GM23338 (cell line): ENCODE measurements around the gene SLC25A6. TPM values are rescaled to one million over a fixed set of nuclear protein-coding genes. Genes with fewer than 3 reads are reported as not detected.

Source experiments
- ATAC-seq: fragments of 200-7000 bp; cut with Tn5 transposase; 3 replicates; pipeline ENCODE4 v1.9.1; 2020
- DNase-seq: peaks from one replicate; pipeline ENCODE4 v3.0.0-alpha.2; 2015; ENCODE audit warnings: low spot score
- H2AFZ ChIP-seq: fragments of 200-600 bp; sonication (generic); 2 replicates; pipeline ENCODE4 v1.8.0; 2016; ENCODE audit warnings: antibody characterized with exemption, mild to moderate bottlenecking, moderate library complexity
- H3F3A ChIP-seq: fragments of 200-600 bp; sonication (generic); replicated peaks from 2 replicates; pipeline ENCODE4 v1.8.0; 2017; ENCODE audit warnings: antibody characterized with exemption, mixed run types, low read depth
- H3K27ac ChIP-seq: fragments of 200-600 bp; sonication (generic); 2 replicates; pipeline ENCODE4 v1.6.1; 2016; ENCODE audit warnings: low read depth
- H3K27me3 ChIP-seq: fragments of 200-600 bp; sonication (generic); 2 replicates; pipeline ENCODE4 v1.8.0; 2016; ENCODE audit warnings: mild to moderate bottlenecking, mixed run types, moderate library complexity; ENCODE audit not compliant: insufficient read depth
- H3K36me3 ChIP-seq: fragments of 200-600 bp; sonication (generic); 2 replicates; pipeline ENCODE4 v1.8.0; 2016; ENCODE audit warnings: mild to moderate bottlenecking; ENCODE audit not compliant: insufficient read depth
- H3K4me1 ChIP-seq: fragments of 200-600 bp; sonication (generic); 2 replicates; pipeline ENCODE4 v1.8.0; 2016; ENCODE audit warnings: mild to moderate bottlenecking, moderate library complexity; ENCODE audit not compliant: insufficient read depth
- H3K4me2 ChIP-seq: fragments of 200-600 bp; sonication (generic); 2 replicates; pipeline ENCODE4 v1.7.1; 2017; ENCODE audit warnings: mixed run types
- H3K4me3 ChIP-seq: fragments of 200-600 bp; sonication (generic); 2 replicates; pipeline ENCODE4 v1.6.1; 2016; ENCODE audit warnings: mixed run types
- H3K79me2 ChIP-seq: fragments of 200-600 bp; sonication (generic); replicated peaks from 2 replicates; pipeline ENCODE4 v1.8.0; 2017; ENCODE audit warnings: mild to moderate bottlenecking; ENCODE audit not compliant: insufficient read depth
- H3K9me2 ChIP-seq: fragments of 200-600 bp; sonication (generic); 2 replicates; pipeline ENCODE4 v1.8.0; 2017; ENCODE audit not compliant: insufficient read depth
- H4K20me1 ChIP-seq: fragments of 200-600 bp; sonication (generic); replicated peaks from 2 replicates; pipeline ENCODE4 v1.8.0; 2017; ENCODE audit warnings: mild to moderate bottlenecking; ENCODE audit not compliant: insufficient read depth
- H3K27ac Mint-ChIP-seq: 2 replicates; pipeline ENCODE4 v1.8.0; 2020; ENCODE audit warnings: inconsistent platforms, mild to moderate bottlenecking, moderate library complexity, mixed read lengths
- H3K27me3 Mint-ChIP-seq: 3 replicates; pipeline ENCODE4 v1.8.0; 2022; ENCODE audit warnings: low read depth, mild to moderate bottlenecking, moderate library complexity, mixed read lengths, inconsistent platforms; ENCODE audit not compliant: insufficient read depth, poor library complexity
- H3K36me3 Mint-ChIP-seq: 3 replicates; pipeline ENCODE4 v1.8.0; 2021; ENCODE audit warnings: low read depth, mild to moderate bottlenecking, inconsistent platforms, moderate library complexity, mixed read lengths
- H3K4me1 Mint-ChIP-seq: 3 replicates; pipeline ENCODE4 v1.8.0; 2020; ENCODE audit warnings: mild to moderate bottlenecking, inconsistent platforms, mixed read lengths
- H3K4me3 Mint-ChIP-seq: 3 replicates; pipeline ENCODE4 v1.8.0; 2021; ENCODE audit warnings: moderate library complexity, mild to moderate bottlenecking, inconsistent platforms, mixed read lengths
- H3K9me3 Mint-ChIP-seq: 3 replicates; pipeline ENCODE4 v1.8.0; 2020; ENCODE audit warnings: moderate library complexity, mild to moderate bottlenecking, inconsistent platforms, mixed read lengths
- CREB1 ChIP-seq: fragments of 250-450 bp; sonication (Bioruptor Pico); IDR thresholded peaks from 2 replicates; pipeline ENCODE4 v1.5.0; 2020; ENCODE audit warnings: low read depth, mild to moderate bottlenecking, moderate library complexity
- EZH2 ChIP-seq: fragments of 200-600 bp; sonication (generic); IDR thresholded peaks from one replicate; pipeline ENCODE4 v1.8.0; 2017; ENCODE audit warnings: antibody characterized with exemption, mild to moderate bottlenecking, low read depth; ENCODE audit not compliant: unreplicated experiment
- EZH2phosphoT487 ChIP-seq: fragments of 200-600 bp; sonication (generic); IDR thresholded peaks from one replicate; pipeline ENCODE4 v1.8.1; 2018; ENCODE audit warnings: antibody characterized with exemption; ENCODE audit not compliant: unreplicated experiment
- JUNB ChIP-seq: IDR thresholded peaks from one replicate; pipeline ENCODE4 v1.6.1; 2016; ENCODE audit warnings: antibody characterized with exemption; ENCODE audit not compliant: unreplicated experiment
- NANOG ChIP-seq: IDR thresholded peaks from 2 replicates; pipeline ENCODE4 v1.6.1; 2016; ENCODE audit warnings: antibody characterized with exemption, borderline replicate concordance
- POLR2AphosphoS5 ChIP-seq: IDR thresholded peaks from 2 replicates; pipeline ENCODE4 v1.6.1; 2016; ENCODE audit warnings: antibody characterized with exemption, low read depth
- STAT1 ChIP-seq: IDR thresholded peaks from one replicate; pipeline ENCODE4 v1.6.1; 2016; ENCODE audit warnings: antibody characterized with exemption; ENCODE audit not compliant: unreplicated experiment
- ZNF114 ChIP-seq: fragments of 250-450 bp; sonication (Bioruptor Pico); IDR thresholded peaks from 2 replicates; pipeline ENCODE4 v1.5.0; 2020; ENCODE audit warnings: mild to moderate bottlenecking, moderate library complexity
- ZNF331 ChIP-seq: fragments of 250-450 bp; sonication (Bioruptor Pico); IDR thresholded peaks from 2 replicates; pipeline ENCODE4 v1.5.0; 2020; ENCODE audit warnings: low read depth, mild to moderate bottlenecking, moderate library complexity
- polyA plus RNA-seq: library from polyadenylated mRNA; unstranded; fragments of >200 nt; fragmentation: Nextera tagmentation; extraction: Ambion mirVana; gene quantifications from 2 replicates; pipeline ENCODE4 v1.2.1, GENCODE V29; 2016
- total RNA-seq: library from RNA; depleted of rRNA; stranded (reverse); fragments of >200 nt; shearing (Covaris generic); gene quantifications from 2 replicates; pipeline ENCODE4 v1.2.3, GENCODE V29; 2014
- TF ChIP-seq, protein P1 (sequence below): IDR thresholded peaks from 2 replicates; pipeline ENCODE4 v1.6.1; 2016; ENCODE audit warnings: antibody characterized with exemption
- TF ChIP-seq, protein P2 (sequence below): fragments of 250-450 bp; sonication (Bioruptor Pico); IDR thresholded peaks from 2 replicates; pipeline ENCODE4 v1.5.0; 2020; ENCODE audit warnings: mild to moderate bottlenecking, moderate library complexity
- TF ChIP-seq, protein P3 (sequence below), 2 experiments: fragments of 200-600 bp in 1 of 2; sonication (generic) in 1 of 2; conservative IDR thresholded peaks; 2 replicates each; pipeline versions ENCODE4 v1.5.1 to v1.6.1; 2016 to 2017; ENCODE audit warnings: antibody characterized with exemption in 2 of 2, low read depth in 2 of 2, mild to moderate bottlenecking in 2 of 2, moderate library complexity in 1 of 2
- TF ChIP-seq, protein P4 (sequence below): IDR thresholded peaks from one replicate; pipeline ENCODE4 v1.6.1; 2018; ENCODE audit warnings: antibody characterized with exemption; ENCODE audit not compliant: unreplicated experiment

SLC25A6 gene
- total and polyA plus RNA-seq, 2 experiments from 2014 or later, result 358 to 486 TPM

DNA sequence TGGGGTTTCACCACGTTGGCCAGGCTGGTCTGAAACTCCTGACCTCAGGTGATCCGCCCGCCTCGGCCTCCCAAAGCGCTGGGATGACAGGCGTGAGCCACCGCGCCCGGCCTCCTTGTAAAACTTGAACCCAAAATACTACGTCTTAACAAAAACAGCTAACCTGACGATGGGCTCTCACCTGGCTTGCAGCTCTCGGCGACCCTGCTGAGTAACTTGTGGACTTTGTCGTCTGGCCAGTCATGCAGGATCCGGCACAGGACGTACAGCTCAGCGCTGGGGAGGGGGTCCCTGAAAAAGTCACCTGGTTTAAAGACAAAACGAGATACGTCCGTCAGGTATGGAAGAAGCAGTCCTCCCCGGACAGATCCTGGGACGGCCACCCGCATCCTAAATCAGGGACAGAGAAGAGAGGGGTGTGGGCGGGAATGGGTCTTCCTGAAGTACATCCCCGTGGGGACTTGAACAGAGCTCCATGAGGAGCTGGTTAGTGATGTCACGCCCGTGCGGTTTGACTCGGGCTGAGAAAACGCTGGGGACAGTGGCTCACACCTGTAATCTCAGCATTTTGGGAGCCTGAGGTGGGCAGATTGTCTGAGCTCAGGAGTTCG is 20.7 kb upstream of the SLC25A6 start:
- H3K4me3 Mint-ChIP-seq, result no peak overlapping the region
- H3K4me1 ChIP-seq, result no peaks in the 10 kb centered on the region
- ATAC-seq, result no peak
- no peaks in the 10 kb centered on the region for H3K79me2 ChIP-seq
- no peak for DNase-seq
- TF ChIP-seq NANOG (no peak), CREB1 (no peak), STAT1 (no peak), ZNF331 (CRISPR knock-in tag) (no peak), JUNB (no peak), ZNF114 (no peak), POLR2AphosphoS5 (no peak), EZH2phosphoT487 (no peak), EZH2 (no peak)
- TF ChIP-seq, protein P1, sequence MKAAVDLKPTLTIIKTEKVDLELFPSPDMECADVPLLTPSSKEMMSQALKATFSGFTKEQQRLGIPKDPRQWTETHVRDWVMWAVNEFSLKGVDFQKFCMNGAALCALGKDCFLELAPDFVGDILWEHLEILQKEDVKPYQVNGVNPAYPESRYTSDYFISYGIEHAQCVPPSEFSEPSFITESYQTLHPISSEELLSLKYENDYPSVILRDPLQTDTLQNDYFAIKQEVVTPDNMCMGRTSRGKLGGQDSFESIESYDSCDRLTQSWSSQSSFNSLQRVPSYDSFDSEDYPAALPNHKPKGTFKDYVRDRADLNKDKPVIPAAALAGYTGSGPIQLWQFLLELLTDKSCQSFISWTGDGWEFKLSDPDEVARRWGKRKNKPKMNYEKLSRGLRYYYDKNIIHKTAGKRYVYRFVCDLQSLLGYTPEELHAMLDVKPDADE, result no peak
- TF ChIP-seq, protein P2, sequence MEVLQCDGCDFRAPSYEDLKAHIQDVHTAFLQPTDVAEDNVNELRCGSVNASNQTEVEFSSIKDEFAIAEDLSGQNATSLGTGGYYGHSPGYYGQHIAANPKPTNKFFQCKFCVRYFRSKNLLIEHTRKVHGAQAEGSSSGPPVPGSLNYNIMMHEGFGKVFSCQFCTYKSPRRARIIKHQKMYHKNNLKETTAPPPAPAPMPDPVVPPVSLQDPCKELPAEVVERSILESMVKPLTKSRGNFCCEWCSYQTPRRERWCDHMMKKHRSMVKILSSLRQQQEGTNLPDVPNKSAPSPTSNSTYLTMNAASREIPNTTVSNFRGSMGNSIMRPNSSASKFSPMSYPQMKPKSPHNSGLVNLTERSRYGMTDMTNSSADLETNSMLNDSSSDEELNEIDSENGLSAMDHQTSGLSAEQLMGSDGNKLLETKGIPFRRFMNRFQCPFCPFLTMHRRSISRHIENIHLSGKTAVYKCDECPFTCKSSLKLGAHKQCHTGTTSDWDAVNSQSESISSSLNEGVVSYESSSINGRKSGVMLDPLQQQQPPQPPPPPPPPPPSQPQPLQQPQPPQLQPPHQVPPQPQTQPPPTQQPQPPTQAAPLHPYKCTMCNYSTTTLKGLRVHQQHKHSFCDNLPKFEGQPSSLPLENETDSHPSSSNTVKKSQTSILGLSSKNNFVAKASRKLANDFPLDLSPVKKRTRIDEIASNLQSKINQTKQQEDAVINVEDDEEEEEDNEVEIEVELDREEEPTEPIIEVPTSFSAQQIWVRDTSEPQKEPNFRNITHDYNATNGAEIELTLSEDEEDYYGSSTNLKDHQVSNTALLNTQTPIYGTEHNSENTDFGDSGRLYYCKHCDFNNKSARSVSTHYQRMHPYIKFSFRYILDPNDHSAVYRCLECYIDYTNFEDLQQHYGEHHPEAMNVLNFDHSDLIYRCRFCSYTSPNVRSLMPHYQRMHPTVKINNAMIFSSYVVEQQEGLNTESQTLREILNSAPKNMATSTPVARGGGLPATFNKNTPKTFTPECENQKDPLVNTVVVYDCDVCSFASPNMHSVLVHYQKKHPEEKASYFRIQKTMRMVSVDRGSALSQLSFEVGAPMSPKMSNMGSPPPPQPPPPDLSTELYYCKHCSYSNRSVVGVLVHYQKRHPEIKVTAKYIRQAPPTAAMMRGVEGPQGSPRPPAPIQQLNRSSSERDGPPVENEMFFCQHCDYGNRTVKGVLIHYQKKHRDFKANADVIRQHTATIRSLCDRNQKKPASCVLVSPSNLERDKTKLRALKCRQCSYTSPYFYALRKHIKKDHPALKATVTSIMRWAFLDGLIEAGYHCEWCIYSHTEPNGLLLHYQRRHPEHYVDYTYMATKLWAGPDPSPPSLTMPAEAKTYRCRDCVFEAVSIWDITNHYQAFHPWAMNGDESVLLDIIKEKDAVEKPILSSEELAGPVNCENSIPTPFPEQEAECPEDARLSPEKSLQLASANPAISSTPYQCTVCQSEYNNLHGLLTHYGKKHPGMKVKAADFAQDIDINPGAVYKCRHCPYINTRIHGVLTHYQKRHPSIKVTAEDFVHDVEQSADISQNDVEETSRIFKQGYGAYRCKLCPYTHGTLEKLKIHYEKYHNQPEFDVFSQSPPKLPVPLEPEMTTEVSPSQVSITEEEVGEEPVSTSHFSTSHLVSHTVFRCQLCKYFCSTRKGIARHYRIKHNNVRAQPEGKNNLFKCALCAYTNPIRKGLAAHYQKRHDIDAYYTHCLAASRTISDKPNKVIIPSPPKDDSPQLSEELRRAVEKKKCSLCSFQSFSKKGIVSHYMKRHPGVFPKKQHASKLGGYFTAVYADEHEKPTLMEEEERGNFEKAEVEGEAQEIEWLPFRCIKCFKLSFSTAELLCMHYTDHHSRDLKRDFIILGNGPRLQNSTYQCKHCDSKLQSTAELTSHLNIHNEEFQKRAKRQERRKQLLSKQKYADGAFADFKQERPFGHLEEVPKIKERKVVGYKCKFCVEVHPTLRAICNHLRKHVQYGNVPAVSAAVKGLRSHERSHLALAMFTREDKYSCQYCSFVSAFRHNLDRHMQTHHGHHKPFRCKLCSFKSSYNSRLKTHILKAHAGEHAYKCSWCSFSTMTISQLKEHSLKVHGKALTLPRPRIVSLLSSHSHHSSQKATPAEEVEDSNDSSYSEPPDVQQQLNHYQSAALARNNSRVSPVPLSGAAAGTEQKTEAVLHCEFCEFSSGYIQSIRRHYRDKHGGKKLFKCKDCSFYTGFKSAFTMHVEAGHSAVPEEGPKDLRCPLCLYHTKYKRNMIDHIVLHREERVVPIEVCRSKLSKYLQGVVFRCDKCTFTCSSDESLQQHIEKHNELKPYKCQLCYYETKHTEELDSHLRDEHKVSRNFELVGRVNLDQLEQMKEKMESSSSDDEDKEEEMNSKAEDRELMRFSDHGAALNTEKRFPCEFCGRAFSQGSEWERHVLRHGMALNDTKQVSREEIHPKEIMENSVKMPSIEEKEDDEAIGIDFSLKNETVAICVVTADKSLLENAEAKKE (CRISPR knock-in tag), result no peak
- TF ChIP-seq, protein P3, sequence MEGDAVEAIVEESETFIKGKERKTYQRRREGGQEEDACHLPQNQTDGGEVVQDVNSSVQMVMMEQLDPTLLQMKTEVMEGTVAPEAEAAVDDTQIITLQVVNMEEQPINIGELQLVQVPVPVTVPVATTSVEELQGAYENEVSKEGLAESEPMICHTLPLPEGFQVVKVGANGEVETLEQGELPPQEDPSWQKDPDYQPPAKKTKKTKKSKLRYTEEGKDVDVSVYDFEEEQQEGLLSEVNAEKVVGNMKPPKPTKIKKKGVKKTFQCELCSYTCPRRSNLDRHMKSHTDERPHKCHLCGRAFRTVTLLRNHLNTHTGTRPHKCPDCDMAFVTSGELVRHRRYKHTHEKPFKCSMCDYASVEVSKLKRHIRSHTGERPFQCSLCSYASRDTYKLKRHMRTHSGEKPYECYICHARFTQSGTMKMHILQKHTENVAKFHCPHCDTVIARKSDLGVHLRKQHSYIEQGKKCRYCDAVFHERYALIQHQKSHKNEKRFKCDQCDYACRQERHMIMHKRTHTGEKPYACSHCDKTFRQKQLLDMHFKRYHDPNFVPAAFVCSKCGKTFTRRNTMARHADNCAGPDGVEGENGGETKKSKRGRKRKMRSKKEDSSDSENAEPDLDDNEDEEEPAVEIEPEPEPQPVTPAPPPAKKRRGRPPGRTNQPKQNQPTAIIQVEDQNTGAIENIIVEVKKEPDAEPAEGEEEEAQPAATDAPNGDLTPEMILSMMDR (conservative IDR thresholded peaks at IDR 0.05; ENCODE audit: low read depth in 2 of 2), result no peak
- TF ChIP-seq, protein P4, sequence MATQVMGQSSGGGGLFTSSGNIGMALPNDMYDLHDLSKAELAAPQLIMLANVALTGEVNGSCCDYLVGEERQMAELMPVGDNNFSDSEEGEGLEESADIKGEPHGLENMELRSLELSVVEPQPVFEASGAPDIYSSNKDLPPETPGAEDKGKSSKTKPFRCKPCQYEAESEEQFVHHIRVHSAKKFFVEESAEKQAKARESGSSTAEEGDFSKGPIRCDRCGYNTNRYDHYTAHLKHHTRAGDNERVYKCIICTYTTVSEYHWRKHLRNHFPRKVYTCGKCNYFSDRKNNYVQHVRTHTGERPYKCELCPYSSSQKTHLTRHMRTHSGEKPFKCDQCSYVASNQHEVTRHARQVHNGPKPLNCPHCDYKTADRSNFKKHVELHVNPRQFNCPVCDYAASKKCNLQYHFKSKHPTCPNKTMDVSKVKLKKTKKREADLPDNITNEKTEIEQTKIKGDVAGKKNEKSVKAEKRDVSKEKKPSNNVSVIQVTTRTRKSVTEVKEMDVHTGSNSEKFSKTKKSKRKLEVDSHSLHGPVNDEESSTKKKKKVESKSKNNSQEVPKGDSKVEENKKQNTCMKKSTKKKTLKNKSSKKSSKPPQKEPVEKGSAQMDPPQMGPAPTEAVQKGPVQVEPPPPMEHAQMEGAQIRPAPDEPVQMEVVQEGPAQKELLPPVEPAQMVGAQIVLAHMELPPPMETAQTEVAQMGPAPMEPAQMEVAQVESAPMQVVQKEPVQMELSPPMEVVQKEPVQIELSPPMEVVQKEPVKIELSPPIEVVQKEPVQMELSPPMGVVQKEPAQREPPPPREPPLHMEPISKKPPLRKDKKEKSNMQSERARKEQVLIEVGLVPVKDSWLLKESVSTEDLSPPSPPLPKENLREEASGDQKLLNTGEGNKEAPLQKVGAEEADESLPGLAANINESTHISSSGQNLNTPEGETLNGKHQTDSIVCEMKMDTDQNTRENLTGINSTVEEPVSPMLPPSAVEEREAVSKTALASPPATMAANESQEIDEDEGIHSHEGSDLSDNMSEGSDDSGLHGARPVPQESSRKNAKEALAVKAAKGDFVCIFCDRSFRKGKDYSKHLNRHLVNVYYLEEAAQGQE, result no peak
- no peaks in the 10 kb centered on the region for H3K27me3 ChIP-seq
- H3K4me3 ChIP-seq, result no peak overlapping the region
- peaks cover 44% of the 10 kb centered on the region for H3K36me3 Mint-ChIP-seq
- H2AFZ ChIP-seq, result no peak overlapping the region
- no peak overlapping the region for H3K27ac Mint-ChIP-seq
- no peak overlapping the region for H3K27ac ChIP-seq
- H3F3A ChIP-seq, result peaks cover 11% of the 10 kb centered on the region
- no peaks in the 10 kb centered on the region for H3K9me3 Mint-ChIP-seq
- H3K4me2 ChIP-seq, result no peak overlapping the region
- peaks cover 4% of the 10 kb centered on the region for H3K27me3 Mint-ChIP-seq
- H3K36me3 ChIP-seq, result peaks cover 7% of the 10 kb centered on the region
- no peaks in the 10 kb centered on the region for H3K4me1 Mint-ChIP-seq
- H4K20me1 ChIP-seq, result no peaks in the 10 kb centered on the region; the same call in 1 of the 2 replicates
- no peaks in the 10 kb centered on the region for H3K9me2 ChIP-seq
